ENCODE measurements around the gene TSHZ2. TPM values are rescaled to one million over a fixed set of nuclear protein-coding genes. Genes with fewer than 3 reads are reported as not detected.

TSHZ2 gene
- total RNA-seq, 4 donors from 2014 or later: 4.0 to 57.8 (median 10.3) TPM

DNA sequence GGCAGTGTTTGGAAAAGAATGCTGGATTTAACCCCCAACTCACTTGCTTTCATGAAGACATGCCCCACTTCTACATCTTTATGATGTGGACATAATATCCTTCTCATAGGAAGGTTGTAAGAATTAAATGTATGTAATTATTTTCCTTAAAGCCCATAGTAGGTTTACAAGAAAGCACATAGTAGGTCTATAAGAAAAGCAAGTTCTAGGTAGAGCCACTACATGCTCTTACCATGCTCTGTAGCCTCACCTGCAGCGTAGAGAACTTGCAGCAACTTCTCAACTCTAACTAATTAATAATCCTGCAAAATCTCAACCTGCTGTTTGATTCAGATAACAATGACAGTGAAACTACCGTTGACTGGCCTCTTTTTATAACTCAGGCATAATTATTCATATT is 288.4 kb downstream of the TSHZ2 start:
- Histone ChIP-seq H3K27ac (no peak overlapping the region), H3K27me3 (no peaks in the 10 kb centered on the region), H3K4me1 (no peaks in the 10 kb centered on the region), H3K36me3 (no peaks in the 10 kb centered on the region), H3K4me3 (no peak overlapping the region), H3K9me3 (no peaks in the 10 kb centered on the region)
- TF ChIP-seq POLR2A (IDR thresholded peaks at IDR 0.05): no peak
- TF ChIP-seq, protein P1, sequence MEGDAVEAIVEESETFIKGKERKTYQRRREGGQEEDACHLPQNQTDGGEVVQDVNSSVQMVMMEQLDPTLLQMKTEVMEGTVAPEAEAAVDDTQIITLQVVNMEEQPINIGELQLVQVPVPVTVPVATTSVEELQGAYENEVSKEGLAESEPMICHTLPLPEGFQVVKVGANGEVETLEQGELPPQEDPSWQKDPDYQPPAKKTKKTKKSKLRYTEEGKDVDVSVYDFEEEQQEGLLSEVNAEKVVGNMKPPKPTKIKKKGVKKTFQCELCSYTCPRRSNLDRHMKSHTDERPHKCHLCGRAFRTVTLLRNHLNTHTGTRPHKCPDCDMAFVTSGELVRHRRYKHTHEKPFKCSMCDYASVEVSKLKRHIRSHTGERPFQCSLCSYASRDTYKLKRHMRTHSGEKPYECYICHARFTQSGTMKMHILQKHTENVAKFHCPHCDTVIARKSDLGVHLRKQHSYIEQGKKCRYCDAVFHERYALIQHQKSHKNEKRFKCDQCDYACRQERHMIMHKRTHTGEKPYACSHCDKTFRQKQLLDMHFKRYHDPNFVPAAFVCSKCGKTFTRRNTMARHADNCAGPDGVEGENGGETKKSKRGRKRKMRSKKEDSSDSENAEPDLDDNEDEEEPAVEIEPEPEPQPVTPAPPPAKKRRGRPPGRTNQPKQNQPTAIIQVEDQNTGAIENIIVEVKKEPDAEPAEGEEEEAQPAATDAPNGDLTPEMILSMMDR (IDR thresholded peaks at IDR 0.05): no peak
- no peak for DNase-seq

DNA sequence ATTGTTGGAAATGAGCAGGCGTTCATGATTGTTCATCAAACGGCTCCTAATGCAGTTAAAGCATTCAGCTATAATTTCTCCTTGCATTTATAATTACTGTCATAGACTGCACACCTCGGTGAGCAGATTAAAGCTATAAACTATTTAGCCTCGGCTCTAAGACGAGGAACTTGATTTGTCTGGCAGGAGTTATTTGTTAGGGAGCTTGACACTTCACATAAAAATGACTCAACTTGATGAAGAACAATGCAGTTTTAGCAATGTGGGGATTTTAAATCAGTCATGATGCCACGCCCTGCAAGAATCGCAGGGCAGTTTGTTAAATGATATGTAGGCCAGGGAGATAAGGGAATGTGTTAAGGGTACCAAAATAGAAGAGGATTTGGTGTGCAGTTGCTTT is 290.2 kb downstream of the TSHZ2 start:
- Histone ChIP-seq H3K36me3 (no peaks in the 10 kb centered on the region), H3K4me1 (no peaks in the 10 kb centered on the region), H3K27me3 (no peaks in the 10 kb centered on the region), H3K27ac (no peak overlapping the region), H3K4me3 (no peak overlapping the region), H3K9me3 (no peaks in the 10 kb centered on the region)
- TF ChIP-seq, protein P1 (IDR thresholded peaks at IDR 0.05): no peak
- no peak for TF ChIP-seq POLR2A (IDR thresholded peaks at IDR 0.05)
- no peak for DNase-seq

DNA sequence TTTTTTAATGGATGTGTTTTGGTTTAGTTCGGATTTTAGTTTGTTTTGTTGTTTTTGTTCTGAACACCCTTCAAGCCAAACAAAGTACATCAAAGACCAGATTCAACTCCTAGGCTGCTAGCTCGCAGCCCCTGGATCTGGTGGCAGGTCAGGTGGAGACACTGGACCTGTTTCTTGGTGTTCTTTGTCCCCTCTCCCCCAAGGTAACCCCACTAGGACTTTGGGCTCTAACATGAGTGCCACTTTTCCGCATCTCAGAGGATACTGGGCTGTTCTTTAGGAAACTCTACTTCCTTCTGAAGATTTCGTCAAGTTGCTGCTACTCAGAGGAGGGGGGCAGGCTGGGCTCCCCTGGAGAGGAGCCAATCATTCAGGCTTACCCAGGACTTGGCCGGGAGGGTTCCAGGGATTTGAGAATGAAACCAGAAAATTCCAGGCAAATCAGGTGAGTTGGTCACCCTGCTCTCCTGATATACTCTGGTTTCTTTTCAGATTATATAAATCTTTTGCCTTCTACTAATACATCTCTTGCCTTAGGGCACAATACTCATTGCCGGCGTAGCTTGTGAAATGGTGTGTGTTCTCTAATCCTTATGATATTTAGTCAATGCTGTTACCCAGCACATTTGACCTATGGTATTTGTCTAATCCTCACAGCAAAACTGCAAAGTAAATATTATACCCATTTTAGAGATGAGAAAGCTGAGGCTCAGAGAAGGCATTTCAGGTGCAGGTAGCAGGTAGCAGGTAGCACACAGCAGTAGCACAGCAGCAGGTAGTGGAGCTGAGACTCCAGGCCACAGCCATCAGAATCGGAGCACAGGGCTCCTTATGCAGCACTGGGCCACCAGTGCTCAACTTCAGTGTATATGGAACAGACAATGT is 291.6 kb downstream of the TSHZ2 start:
- Histone ChIP-seq H3K4me3 (no peak overlapping the region), H3K36me3 (no peaks in the 10 kb centered on the region), H3K9me3 (no peaks in the 10 kb centered on the region), H3K27me3 (no peaks in the 10 kb centered on the region), H3K4me1 (no peaks in the 10 kb centered on the region), H3K27ac (no peak overlapping the region)
- DNase-seq: no peak
- no peak for TF ChIP-seq POLR2A (IDR thresholded peaks at IDR 0.05)
- TF ChIP-seq, protein P1 (IDR thresholded peaks at IDR 0.05): no peak

DNA sequence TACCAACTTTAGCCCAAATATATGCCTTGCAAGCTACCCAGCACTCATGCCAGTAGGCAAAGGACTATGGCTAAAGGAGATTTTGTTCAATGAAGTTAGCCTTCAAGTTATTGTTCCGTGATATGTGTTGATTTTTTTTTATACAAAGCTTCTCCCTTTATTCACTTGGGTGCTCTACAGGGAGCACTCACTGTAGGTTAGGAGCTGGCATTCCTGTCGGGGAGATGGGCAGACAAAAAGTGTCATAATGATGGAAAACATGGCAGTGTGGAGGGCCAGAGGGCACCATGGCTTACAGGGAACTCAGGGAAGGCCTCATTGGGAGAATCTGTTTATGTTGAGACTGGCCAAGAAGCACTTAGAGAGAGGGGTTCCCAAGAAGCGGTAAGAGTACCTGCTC is 292.4 kb downstream of the TSHZ2 start:
- Histone ChIP-seq H3K27ac (no peak overlapping the region), H3K36me3 (no peaks in the 10 kb centered on the region), H3K4me3 (no peak overlapping the region), H3K4me1 (no peaks in the 10 kb centered on the region), H3K9me3 (no peaks in the 10 kb centered on the region), H3K27me3 (no peaks in the 10 kb centered on the region)
- no peak for DNase-seq
- TF ChIP-seq, protein P1 (IDR thresholded peaks at IDR 0.05): no peak
- no peak for TF ChIP-seq POLR2A (IDR thresholded peaks at IDR 0.05)

DNA sequence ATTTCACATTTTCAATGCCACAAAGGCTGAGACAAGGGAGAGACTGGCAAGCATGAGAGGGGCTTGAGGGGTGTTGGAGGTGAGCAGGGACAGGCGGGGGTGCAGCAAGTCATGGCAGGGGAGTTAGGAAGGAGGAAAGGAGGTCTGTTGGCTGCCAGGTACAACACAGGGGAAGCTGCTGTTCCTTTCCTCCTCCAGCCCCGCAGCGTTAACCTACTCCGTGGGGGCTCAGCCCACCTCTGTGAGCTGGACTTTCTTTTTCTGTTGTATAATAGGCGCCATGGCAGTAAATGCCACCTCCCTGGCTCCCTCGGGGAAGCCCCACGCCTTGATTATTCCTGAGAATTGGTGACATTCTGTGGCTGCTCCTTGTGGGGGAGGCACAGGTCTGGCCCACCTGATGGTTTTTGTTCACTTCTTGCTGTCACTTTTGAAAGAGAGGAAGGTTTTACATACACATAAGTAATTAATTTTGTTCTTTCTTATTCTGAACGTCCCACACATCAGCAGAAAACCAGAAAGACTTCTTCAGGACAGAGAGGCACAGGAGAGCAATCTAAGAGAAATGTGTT is 293.2 kb downstream of the TSHZ2 start:
- H3K27me3 ChIP-seq: no peaks in the 10 kb centered on the region
- no peak for TF ChIP-seq POLR2A (IDR thresholded peaks at IDR 0.05)
- TF ChIP-seq, protein P1 (IDR thresholded peaks at IDR 0.05): no peak
- H3K27ac ChIP-seq: no peak overlapping the region
- H3K9me3 ChIP-seq: no peaks in the 10 kb centered on the region
- no peak for DNase-seq
- H3K36me3 ChIP-seq: no peaks in the 10 kb centered on the region
- H3K4me1 ChIP-seq: no peaks in the 10 kb centered on the region
- H3K4me3 ChIP-seq: no peak overlapping the region
